CD4-positive, alpha-beta T cell treated with Interleukin-10 for 1 hour (primary cell): Measurements from ENCODE around the gene MROH2A.

Experiments
- DNase-seq: peaks from one replicate; pipeline ENCODE4 v3.0.0-alpha.2; 2020

Gene MROH2A

DNA sequence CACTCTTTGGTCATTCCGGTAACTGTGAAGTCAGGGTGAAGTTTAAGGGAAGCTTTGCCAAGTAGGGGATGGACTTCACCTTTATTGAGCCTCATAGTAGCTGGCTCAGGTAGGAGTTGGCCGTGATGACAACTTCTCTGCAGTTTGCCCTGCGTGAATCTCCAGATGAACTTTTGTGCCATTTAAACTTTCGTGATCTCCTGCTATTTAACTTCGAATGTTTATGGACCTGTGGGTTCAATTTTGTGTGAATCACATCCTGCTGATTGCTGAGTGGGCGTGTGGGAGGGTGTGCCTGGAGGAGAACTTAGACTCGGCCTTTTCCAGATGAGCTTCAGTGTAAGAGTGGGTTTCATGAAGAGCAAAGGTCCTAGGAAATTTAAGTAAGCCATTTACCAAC lies 13.9 kb upstream of the MROH2A start:
- no peak for DNase-seq

DNA sequence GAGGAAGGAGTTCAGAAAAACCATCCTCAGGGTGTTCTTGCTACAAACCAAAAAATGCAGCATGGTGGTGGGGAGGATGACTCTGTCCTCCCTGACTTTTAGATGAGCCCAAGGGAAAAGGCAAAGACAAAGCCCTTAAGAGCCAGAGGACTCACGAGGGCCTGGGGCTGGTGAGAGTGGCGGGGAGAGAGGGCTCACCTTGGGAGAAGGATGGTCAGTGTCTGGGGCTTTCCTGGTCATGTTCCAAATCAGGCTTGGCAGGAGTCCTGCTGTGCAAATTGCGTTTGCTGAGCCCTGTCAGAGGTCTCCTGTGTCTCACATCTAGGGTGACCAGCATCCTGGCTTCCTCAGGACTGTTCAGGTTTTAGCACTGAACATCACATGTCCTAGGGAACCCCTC lies 13.4 kb upstream of the MROH2A start:
- no peak for DNase-seq

DNA sequence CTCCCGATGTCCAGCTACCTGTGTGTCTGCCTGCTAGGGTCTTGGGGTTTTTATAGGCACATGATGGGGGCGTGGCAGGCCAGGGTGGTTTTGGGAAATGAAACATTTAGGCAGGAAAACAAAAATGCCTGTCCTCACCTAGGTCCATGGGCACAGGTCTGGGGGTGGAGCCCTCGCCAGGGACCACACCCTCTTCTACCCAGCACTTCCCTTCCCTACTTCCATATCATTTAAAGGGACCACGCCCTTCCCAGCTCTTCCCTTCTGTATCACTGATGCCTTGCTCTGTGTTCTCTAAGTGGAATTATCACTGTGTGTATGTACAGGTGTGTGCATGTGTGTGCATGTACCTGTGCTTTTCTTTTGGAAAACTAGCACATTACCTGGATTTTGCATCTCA lies 11.7 kb upstream of the MROH2A start:
- no peak for DNase-seq

DNA sequence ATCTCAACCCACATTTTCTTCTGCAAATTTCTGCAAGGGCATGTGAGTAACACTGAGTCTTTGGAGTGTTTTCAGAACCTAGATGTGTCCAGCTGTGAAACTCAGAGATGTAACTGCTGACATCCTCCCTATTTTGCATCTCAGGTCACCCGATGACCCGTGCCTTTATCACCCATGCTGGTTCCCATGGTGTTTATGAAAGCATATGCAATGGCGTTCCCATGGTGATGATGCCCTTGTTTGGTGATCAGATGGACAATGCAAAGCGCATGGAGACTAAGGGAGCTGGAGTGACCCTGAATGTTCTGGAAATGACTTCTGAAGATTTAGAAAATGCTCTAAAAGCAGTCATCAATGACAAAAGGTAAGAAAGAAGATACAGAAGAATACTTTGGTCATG lies 10.1 kb upstream of the MROH2A start:
- no peak for DNase-seq

GRCh38 chr2:233769260-233769659 lies 8.9 kb upstream of the MROH2A start:
- DNase-seq, result no peak

DNA sequence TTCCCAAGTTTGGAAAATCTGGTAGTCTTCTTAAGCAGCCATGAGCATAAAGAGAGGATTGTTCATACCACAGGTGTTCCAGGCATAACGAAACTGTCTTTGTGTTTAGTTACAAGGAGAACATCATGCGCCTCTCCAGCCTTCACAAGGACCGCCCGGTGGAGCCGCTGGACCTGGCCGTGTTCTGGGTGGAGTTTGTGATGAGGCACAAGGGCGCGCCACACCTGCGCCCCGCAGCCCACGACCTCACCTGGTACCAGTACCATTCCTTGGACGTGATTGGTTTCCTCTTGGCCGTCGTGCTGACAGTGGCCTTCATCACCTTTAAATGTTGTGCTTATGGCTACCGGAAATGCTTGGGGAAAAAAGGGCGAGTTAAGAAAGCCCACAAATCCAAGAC lies 6.0 kb upstream of the MROH2A start:
- DNase-seq, result no peak

DNA sequence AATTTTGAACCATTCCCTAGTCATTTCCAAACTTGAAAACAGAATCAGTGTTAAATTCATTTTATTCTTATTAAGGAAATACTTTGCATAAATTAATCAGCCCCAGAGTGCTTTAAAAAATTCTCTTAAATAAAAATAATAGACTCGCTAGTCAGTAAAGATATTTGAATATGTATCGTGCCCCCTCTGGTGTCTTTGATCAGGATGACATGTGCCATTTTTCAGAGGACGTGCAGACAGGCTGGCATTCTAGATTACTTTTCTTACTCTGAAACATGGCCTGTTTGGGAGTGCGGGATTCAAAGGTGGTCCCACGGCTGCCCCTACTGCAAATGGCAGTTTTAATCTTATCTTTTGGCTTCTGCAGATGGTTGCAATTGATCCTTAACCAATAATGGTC lies 5.5 kb upstream of the MROH2A start:
- no peak for DNase-seq

- no peak for DNase-seq
Measured at GRCh38 chr2:233773854-233774253, 4.3 kb upstream of the MROH2A start.

DNA sequence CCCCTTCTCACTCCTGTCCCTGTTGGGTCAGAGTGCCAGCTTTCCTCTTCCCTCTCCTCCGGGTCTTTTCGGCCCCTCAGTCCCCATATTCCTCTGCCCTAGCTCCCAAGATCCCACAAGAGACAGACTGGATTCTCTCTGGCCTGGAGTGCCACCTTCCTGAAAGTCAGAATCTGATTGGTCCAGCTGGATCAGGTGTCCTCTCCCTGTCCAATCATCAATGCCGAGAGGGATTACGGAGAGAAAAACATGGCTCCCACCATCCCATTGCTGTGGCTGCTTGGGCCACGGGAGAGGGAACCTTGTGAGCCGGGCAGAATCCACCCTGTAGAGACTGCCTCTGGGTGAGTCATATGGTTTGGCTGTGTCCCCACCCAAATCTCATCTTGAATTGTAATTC lies 2.7 kb upstream of the MROH2A start:
- no peak for DNase-seq

GRCh38 chr2:233779722-233780121 lies 1.6 kb downstream of the MROH2A start:
- DNase-seq, result no peak

DNA sequence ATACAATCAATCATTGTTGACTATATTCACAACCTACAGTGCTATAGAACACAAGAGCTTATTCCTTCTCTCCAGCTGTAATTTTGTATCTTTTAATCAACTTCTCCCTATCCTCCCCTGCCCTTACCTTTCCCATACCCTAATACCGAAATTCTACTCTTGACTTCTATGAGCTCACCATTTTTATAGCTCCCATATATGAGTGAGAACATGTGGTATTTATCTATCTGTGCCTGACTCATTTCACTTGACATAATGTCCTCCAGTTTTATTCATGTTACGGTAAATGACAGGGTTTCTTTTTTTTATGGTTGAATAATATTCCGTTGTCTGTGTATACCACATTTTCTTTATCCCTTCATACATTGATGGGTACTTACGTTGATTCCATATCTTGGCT lies 2.6 kb downstream of the MROH2A start:
- no peak for DNase-seq

DNA sequence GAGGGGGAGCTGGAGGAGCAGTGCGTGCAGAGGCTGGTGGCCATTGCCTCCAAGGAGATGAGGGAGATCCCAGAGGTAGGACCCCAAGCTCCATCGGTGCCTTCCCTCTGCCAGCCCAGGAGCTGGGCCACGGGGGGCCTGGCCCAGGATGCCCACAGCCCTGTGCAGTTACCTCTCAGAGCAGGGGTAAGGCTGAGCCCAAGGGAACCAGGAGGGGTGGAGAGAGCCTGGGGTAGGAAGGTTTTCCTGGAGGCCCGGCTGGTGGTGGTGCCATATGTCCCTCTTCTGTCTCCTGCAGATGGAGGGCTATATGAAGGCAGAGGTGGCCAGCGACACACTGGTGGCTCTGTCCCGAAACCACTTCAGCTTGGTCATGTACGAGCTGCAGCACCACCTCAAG lies 11.4 kb downstream of the MROH2A start:
- DNase-seq, result no peak

DNA sequence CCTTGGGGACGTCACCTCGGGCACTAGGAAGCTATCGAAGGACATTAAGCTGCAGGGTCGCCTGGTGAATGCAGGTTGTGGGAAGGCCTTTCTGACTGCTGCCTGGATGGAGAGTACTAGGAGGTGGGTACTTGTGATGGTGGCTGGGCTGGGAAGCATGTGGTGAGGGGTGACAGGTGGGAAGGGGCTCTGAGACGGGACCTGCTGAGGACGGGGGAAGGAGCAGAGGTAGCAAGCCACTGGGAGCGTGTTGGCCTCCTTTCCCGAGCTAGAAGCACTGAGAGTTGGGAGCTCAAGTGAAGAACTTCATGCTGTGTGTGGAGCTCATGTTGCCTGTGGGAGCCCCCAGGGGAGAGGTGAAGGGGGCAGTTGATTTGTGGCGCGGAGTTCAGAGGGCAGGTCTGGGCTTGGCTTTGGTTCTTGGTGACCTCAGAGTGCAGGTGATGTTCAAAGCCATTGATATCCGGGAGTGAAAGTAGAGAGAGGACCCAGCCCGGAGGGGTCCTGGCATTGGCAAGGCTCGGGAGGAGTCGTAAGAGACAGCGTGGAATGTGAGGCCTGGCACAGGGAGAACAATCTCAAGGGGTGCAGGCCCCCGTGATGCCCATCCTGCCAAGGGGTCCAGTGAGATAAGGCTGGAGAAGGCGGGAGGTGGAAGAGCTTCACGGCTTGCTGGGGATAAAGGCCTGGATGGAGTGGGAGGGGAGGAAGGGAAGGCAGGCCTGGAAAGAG lies 13.2 kb downstream of the MROH2A start:
- DNase-seq, result no peak

GRCh38 chr2:233791883-233792329 lies 13.8 kb downstream of the MROH2A start:
- no peak for DNase-seq

GRCh38 chr2:233792720-233793119 lies 14.6 kb downstream of the MROH2A start:
- no peak for DNase-seq

GRCh38 chr2:233793465-233794127 lies 15.5 kb downstream of the MROH2A start:
- no peak for DNase-seq

DNA sequence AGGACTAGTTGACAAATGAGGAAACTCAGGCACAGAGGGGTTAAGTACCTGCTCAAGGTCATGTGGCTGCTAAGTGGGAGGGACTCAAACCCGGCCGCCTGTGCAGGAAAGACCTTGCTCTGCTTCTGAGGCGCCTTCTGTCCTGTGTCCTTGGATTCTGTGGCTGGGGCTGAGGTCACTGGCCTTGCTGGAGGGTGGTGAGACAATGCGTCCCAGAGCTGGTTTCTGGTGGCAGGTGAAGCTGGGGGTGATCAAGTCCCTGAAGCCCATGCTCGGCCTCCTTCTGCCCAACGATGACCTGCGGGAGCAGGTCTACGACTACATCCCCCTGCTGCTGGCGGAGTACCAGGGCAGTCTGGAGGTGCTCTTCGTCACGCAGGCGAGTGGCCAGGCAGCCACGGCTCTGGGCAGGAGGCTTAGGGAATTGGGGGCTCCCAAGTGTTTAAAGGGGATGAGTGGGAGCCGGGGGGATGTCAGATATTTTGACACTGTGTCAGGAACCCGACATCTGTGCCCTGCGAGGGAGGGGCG lies 16.1 kb downstream of the MROH2A start:
- DNase-seq, result no peak

DNA sequence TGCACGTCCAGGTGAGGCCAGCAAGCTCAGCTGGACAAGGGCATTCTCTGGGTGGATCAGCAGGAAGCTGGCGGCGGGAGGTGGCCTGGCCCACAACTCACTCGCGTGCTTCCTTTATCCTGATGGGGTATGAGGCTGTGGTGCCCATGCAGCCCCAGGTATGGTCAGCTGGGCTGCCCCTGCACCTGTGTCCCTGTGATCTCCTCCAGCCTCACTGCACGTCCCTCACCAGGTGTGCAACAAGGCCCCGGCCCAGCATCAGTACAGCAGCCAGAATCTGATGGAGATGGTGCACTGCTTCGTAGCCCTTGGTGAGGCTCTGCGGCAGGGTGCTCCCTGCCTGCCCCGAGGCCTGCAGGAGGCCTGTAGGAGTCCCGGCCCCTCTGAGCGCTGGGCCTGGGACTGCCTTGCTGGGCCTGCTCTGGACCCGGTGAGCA lies 17.6 kb downstream of the MROH2A start:
- DNase-seq, result no peak

DNA sequence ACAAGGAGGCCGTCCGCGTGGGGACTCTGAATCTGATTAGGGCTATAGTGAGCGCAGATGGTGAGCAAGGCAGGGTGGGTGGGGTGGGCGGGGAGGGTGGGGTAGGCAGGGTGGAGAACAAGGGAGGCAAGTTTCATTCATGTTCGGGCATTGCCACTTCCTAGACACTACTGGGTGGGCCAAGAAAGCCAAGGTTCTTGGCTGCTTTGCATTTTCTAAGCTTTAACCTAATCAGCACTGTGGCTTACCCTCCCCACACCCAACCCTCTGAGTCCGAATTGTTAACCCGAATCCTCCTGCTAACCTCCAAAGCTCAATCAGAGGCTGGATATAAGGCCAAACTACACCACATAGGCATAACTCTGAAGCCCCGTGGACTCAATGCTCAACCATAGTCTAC lies 18.1 kb downstream of the MROH2A start:
- no peak for DNase-seq

DNA sequence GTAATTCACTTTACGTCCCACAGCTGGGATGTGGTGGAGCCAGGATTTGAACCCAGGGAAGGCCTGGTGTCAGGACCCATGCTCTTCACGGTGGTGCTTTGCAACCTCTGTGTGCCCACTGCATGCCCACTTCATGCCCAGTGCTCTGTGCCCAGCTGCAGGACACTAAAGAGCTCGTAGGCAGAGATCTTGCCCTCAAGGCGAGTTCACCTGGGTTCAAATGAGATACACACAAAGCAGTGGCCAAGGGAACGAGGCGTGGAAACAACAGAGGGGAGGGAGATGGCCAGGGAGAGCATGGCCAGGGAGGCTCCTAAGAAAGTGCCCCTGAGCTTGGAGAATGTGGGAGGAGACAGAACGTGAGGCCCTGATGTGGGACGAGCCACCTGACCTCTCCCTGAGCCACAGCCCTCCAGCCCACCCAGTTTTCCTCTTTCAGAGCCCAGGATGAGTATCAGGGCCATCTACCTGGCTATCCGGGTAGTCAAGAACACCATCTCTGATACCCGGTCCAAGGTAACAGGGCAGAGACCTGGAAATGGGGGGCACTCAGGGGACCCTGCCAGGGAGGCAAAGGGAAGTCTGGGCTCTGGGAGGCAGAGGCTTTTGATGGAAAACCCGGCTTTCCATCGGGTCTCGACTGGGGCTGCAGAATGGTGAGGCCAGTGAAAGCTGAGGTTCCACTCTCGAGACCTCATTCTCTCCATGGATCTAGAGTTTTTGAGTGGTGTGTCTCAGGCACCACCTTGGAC lies 20.4 kb downstream of the MROH2A start:
- no peak for DNase-seq

GRCh38 chr2:233799087-233799665 lies 21.0 kb downstream of the MROH2A start:
- no peak for DNase-seq

DNA sequence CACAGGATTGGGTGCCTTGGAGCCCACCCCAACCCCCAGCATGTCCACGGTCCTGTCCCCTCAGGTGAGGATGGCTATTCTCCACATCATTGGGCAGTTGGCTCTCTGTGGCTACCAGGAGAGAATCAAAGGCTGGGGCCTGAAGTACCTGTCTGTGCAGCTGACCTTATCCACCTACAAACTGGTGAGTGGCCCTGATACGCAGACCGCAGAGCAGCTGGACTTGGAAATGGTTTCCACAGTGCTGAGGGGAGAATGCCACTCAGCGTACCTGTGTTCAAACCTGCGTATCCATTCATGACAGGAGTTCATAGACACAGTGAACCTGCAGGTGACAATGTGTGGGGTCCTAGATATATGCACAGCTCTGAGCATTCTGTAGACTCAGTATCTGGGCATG lies 21.6 kb downstream of the MROH2A start:
- DNase-seq, result no peak

- DNase-seq, result no peak
Measured at GRCh38 chr2:233800208-233800607, 22.1 kb downstream of the MROH2A start.
